HL-60 (cell line): ENCODE data around the gene XYLT1.

Experiments used
- DNase-seq, 2 experiments: peaks; one replicate each; pipeline ENCODE4 v3.0.0-alpha.2; 2010 to 2020; ENCODE audit warnings: low read depth in 1 of 2, low spot score in 1 of 2
- H3K27ac ChIP-seq: fragments of 250-450 bp; sonication (Bioruptor Pico); replicated peaks from 2 replicates; pipeline ENCODE4 v1.5.1; 2020; ENCODE audit warnings: mild to moderate bottlenecking, moderate library complexity
- H3K27me3 ChIP-seq: fragments of 250-450 bp; sonication (Bioruptor Pico); 2 replicates; pipeline ENCODE4 v1.5.1; 2021; ENCODE audit warnings: mild to moderate bottlenecking, moderate library complexity; ENCODE audit not compliant: insufficient read depth, poor library complexity, severe bottlenecking
- H3K4me3 ChIP-seq: replicated peaks from 2 replicates; pipeline ENCODE4 v1.5.1; 2011; ENCODE audit warnings: mild to moderate bottlenecking, control low read depth, low read length; ENCODE audit not compliant: insufficient read depth
- CTCF ChIP-seq: IDR thresholded peaks from one replicate; pipeline ENCODE4 v1.5.1; 2011; ENCODE audit warnings: low read length, control low read depth, inconsistent platforms; ENCODE audit not compliant: insufficient read depth
- GABPA ChIP-seq: IDR thresholded peaks from 2 replicates; pipeline ENCODE4 v1.6.1; 2012; ENCODE audit warnings: low read depth
- POLR2AphosphoS5 ChIP-seq: IDR thresholded peaks from 2 replicates; pipeline ENCODE4 v1.6.1; 2012; ENCODE audit warnings: low read depth
- SPI1 ChIP-seq: IDR thresholded peaks from 2 replicates; pipeline ENCODE4 v1.6.1; 2012; ENCODE audit warnings: low read depth, mild to moderate bottlenecking, borderline replicate concordance
- TF ChIP-seq, protein P1 (sequence below): IDR thresholded peaks from 2 replicates; pipeline ENCODE4 v1.6.1; 2012; ENCODE audit warnings: low read depth; ENCODE audit not compliant: insufficient replicate concordance

The XYLT1 gene

DNA sequence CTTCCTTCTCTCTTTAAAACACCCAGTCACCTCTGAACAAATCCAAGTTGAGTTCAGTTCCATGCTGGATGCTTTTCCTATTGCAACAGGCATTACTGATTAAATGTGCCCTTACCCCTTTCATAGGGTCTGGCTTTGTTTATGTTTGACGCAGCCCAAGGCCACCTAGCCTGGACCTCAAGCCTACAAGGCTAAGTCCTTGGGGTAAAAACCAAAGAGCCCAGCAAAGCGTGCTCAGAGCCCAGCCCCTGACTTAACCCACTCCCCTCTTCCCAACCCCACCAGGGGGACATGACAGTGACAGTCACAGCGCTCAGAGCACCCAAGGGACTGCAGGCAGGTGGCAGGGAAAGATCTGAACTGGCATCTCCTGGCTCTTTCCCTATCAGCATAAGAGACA lies 200.6 kb downstream of the XYLT1 start:
- Histone ChIP-seq H3K27me3 (no peaks in the 10 kb centered on the region), H3K4me3 (no peak overlapping the region), H3K27ac (no peak overlapping the region)
- no peak for DNase-seq
- TF ChIP-seq GABPA (no peak), POLR2AphosphoS5 (no peak), CTCF (no peak), SPI1 (no peak)
- TF ChIP-seq, protein P1, sequence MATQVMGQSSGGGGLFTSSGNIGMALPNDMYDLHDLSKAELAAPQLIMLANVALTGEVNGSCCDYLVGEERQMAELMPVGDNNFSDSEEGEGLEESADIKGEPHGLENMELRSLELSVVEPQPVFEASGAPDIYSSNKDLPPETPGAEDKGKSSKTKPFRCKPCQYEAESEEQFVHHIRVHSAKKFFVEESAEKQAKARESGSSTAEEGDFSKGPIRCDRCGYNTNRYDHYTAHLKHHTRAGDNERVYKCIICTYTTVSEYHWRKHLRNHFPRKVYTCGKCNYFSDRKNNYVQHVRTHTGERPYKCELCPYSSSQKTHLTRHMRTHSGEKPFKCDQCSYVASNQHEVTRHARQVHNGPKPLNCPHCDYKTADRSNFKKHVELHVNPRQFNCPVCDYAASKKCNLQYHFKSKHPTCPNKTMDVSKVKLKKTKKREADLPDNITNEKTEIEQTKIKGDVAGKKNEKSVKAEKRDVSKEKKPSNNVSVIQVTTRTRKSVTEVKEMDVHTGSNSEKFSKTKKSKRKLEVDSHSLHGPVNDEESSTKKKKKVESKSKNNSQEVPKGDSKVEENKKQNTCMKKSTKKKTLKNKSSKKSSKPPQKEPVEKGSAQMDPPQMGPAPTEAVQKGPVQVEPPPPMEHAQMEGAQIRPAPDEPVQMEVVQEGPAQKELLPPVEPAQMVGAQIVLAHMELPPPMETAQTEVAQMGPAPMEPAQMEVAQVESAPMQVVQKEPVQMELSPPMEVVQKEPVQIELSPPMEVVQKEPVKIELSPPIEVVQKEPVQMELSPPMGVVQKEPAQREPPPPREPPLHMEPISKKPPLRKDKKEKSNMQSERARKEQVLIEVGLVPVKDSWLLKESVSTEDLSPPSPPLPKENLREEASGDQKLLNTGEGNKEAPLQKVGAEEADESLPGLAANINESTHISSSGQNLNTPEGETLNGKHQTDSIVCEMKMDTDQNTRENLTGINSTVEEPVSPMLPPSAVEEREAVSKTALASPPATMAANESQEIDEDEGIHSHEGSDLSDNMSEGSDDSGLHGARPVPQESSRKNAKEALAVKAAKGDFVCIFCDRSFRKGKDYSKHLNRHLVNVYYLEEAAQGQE, result no peak

GRCh38 chr16:17269439-17269838 lies 201.3 kb downstream of the XYLT1 start:
- TF ChIP-seq CTCF, result no peak
- TF ChIP-seq, protein P1, result no peak
- TF ChIP-seq GABPA, result no peak
- no peak for TF ChIP-seq SPI1
- H3K27me3 ChIP-seq, result no peaks in the 10 kb centered on the region
- H3K27ac ChIP-seq, result no peak overlapping the region
- no peak for DNase-seq
- H3K4me3 ChIP-seq, result no peak overlapping the region

GRCh38 chr16:17266608-17267313 lies 204.0 kb downstream of the XYLT1 start:
- no peaks in the 10 kb centered on the region for H3K27me3 ChIP-seq
- H3K27ac ChIP-seq, result no peak overlapping the region
- TF ChIP-seq POLR2AphosphoS5, result no peak
- no peak for TF ChIP-seq SPI1
- no peak for TF ChIP-seq GABPA
- TF ChIP-seq, protein P1, result no peak
- TF ChIP-seq CTCF, result no peak
- no peak overlapping the region for H3K4me3 ChIP-seq
- no peak for DNase-seq
